OCI-M1 (cell line): Measurements from ENCODE around the gene GABBR2.
"Not testable (repeated sequence)": the region's sequence is repeated elsewhere in the genome, so short reads cannot be mapped to it uniquely, and the experiment has no call there.

ENCODE experiments used
- DNase-seq: peaks from one replicate; lab custom pipeline; 2025; lab: John Stamatoyannopoulos, UW

Gene GABBR2

DNA sequence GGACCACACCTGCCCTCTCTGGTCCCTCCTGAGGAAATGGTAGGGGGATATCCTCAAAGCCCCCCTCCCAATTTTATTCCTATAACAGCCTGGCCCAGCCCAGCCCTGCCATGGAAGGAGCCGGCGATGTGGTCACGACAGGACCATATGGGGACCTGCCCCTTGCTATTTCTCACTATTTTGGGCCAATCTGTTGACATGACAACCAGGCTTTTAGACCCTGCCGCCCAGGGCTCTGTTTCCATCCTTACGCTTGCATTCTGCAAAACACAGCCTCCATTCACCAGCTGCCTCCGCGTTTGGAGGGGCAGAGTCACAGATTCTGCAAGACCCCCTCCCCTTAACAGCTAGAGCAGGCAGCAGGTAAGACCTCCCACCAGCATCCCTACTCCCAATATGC is 112.2 kb downstream of the GABBR2 start:
- DNase-seq, result no peak

DNA sequence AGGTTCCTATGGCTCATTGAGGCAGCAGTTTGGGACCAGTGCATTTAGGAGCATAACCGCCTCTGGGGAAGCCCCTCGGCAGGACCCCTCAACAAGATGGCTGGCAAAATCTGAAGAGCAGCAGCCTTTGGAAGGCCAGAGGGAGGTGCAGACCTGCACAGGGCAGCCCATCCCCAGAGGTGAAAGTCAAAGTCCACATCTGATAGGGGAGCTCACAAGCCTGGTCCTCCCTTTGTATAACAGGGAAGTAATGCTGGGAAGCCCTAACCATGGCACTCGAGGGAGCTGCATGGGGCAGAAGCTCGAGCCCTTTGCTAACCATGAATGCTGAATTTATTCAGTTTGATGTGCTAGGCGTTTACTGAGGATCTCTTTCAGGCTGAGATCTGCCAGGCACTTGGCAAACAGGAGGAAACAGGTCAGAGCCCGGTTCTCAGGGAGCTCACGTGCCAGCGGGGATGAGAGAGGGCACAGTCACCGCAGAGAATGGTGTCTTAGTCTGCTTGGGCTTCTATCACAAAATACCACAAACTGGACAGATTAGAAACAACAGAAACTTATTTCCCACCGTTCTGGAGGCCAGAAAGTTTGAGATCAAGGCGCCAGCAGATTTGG is 114.1 kb downstream of the GABBR2 start:
- DNase-seq, result no peak

DNA sequence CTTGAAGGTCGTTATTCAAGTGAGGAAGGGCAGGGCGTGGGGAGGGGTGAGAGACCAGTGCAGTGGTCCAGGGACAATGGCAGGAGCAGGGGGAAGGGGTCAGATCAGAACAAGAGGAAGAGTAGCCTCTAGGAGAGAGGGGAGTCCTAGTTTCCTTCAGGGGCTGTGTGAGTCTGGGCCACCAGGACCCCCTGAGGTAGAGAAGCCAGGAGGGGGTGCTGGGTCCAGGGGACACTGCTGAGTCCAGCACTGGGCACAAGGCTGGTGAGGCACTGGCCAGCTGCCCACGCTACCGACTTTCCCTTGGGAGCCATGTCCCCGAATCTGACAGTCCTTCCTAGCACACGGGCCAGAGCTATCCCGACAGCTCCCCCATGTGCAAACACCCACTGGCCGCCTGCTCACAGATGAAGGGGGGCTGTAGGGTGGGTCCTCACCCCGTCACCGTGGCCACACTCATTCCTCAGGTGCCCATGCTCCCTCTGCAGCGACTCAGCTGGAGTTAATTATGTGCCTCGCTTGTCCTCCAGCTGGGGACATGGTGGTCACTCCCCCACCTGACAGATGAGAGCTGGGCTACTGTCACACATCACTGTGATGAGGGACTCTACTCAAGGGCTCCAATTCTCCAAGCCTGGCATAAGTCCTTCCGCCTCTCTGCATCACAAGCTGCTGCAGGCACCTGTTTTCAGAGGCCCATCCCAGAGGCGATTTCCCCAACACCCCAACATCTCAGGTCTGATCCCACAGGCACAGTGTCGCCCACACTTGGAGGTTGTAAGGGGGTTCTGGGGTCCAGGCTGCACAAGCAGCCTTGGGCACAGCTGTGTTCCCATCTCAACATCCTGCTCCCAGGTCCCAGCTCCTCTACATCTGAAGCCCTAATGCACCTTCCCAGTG is 115.1 kb downstream of the GABBR2 start:
- no peak for DNase-seq

DNA sequence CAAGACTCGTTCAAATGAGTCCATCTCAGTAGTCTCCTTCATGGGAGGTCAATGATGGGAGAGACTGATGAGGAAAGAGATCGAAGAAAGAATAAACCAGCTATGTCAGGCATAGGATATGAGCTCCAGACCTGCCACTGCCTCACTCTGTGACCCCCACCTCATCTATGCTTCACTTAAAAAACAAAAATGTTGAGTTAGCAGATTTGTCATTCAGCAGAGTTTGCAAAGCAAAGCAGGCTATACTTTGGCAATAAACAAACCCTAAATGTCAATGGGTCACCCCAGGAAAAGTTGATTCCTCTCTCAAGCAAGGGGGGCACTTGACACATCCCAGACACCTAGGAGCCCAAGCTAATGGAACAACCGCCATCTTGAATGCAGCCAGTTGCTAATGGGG is 117.0 kb downstream of the GABBR2 start:
- no peak for DNase-seq

DNA sequence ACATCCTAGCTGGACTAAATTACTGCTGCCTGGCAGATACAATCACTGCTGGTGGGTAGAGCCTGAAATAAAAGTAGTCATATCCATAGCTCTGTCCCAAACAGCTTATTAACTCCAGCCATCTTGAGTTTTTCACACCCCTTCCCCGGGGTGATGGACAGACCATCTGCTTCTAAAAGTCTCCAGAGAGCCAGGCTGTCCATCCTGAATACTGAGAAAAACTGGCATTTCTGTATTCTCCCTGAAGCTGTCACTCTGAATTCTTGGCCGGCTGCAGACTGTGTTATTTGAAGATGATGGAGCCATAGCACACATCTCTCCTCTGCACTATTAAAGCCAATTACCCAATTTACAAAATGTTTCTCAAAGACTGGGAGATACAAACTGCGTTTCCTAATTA is 118.6 kb downstream of the GABBR2 start:
- DNase-seq, result no peak

DNA sequence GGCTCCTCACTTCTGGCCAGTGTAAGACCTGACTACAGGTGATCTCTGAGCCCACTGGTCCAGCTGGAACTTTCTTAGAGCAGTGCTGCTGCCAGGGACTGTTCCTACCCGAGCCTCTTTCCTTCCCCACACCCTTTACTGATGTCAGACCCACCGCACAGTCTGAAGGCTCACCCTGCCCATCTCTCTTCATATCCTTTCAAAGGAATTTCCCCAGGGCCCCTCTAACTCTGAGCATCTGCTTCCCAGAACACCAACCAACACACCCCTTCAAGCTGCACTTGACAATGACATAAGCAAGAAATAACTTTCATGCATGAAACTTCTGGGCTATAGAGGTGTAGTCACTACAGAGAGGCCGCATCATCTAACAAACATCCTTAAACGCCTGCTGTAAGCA is 119.6 kb downstream of the GABBR2 start:
- no peak for DNase-seq

DNA sequence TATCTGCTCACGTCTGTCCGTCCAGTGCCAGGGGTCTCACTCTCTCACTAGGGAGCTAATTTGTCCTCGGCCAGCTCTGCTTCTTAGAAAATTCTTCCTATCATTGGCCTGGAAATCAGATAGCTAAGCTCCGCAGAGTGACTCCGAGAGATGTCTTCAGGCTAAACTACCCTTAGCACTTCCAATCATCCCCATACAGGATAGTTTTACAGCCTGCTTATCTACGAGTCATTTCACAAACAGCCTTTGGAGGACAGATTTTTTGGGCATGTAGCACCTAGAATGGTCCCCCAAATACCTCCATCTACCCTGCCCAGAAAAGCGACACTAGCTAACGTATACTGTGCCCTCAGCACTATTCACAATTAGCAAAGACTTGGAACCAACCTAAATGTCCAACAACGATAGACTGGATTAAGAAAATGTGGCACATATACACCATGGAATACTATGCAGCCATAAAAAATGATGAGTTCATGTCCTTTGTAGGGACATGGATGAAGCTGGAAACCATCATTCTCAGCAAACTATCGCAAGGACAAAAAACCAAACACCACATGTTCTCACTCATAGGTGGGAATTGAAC is 123.8 kb downstream of the GABBR2 start:
- not testable (repeated sequence) for DNase-seq

DNA sequence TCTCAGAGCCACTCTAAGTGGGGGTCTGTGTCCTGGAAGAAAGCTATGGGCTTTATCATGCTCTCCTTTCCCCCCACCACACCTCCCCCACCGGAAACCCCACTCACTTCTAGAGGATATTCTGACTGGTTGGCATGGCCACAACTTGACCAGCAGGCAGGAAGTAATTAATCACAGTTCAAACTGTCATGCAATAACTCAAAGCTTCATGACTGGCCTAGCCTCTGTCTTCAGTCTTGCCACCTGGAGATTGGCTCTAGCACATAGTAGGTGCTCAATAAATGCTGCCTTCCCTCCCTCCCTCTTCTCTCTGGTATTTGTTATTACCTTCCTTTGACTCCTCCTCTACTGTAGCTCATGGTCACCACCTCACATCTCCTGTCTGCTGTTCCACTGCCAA is 124.7 kb downstream of the GABBR2 start:
- no peak for DNase-seq

DNA sequence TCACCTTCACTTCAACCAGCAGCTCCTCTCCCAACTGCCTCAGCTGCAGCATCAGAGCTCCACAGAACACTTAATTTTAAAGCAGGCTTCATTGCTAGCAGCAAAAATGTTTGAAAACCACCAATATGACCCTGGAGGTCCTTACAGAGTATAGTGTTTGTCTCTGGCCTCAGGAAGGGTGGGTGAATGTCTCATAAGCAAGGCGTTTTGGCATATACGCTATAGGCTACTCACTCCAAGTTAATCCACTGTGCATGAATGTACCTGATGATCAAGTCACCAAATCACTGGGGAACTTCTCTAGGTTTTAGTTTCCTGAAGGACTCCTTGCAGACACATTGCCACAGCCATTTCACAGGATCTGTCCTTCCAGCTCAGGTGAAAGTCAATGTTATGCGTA is 125.3 kb downstream of the GABBR2 start:
- DNase-seq, result no peak

DNA sequence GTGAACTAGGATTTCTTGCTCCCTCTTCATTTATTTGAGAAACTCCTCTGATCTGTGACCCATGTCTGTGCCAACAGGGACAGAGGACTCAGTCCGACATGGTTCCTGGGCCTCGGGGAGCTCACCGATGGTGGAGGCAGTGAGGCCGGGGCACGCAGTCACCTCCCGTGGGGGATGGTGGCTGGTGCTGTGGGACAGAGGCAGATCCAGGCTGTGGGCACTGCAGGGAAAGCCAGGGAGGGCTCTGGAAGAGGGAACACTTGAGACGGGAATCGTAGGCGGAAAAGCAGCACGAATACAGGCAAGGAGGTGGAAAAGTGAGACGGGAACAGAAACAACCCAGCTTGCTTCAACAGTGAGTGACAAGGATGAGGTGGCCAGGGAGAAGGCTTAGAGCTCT is 127.8 kb downstream of the GABBR2 start:
- no peak for DNase-seq

DNA sequence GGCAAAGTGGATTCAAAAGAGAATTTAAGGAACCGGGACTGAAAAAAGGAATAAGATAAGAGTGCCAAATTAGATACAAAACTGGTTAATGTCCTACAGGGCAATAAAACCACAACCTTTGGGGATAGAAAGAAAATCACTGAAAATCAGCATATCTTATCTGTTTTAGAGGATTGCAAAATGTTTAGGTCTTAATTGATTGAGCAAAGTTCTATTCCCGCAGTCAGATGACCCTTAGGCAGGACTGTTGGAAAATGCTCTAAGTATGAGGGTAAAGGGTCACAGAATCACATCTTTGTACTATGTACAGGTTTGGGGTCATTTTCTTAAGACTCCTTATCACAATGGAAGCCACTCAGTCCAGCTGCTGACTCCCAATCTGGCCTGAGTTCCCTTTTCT is 129.0 kb downstream of the GABBR2 start:
- no peak for DNase-seq

DNA sequence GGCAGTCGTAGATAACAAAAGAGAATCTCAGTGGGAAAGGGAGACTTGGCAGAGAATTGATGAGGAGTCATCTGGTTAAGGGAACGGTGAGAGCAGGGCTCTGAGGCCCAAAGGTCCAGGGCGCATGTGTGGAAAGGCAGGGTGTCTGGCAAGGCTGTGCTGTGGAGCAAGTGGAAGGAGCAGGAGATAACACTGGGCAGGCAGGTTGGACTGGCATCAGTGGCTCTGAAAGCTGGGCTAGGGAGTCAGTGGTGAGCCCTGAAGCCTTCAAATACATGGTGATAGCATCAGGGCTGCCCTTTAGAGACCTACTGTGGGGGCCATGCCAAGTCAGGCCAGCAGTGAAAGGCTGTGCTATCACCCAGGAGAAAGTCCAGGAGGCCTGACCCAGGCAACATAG is 131.3 kb downstream of the GABBR2 start:
- DNase-seq, result no peak

DNA sequence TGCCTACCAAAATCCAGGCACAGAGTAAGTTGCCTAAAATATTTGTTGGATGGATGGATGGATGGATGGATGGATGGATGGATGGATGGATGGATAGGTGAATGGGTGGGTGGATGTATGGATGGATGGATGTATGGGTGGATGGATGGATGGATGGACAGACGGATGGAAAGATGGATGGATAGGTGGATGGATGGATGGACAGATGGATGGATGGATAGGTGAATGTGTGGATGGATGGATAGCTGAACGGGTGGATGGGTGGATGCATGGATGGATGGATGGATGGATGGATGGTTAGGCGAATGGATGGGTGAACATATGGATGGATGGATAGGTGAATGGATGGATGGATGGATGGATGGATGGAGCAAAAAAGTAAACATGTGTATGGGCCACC is 131.9 kb downstream of the GABBR2 start:
- DNase-seq, result no peak

DNA sequence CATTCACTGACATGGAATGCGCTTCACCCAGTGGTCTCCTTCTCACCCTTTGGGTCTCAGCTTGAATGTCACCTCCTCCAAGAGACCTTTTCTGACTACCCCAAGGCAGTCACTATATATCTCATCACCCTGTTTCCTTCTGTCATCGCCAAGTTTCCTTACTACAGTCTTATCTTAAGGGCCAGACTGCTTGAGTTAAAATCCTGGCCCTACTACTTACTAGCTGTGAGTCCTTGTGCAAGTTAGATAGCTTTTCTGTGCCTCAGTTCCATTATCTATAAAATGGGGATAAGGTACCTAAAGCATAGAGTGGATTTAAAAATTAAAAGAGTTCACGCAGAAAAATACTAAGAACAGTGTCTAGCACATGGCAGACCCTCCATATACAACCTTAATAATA is 132.4 kb downstream of the GABBR2 start:
- peak; percentile 66 for DNase-seq

DNA sequence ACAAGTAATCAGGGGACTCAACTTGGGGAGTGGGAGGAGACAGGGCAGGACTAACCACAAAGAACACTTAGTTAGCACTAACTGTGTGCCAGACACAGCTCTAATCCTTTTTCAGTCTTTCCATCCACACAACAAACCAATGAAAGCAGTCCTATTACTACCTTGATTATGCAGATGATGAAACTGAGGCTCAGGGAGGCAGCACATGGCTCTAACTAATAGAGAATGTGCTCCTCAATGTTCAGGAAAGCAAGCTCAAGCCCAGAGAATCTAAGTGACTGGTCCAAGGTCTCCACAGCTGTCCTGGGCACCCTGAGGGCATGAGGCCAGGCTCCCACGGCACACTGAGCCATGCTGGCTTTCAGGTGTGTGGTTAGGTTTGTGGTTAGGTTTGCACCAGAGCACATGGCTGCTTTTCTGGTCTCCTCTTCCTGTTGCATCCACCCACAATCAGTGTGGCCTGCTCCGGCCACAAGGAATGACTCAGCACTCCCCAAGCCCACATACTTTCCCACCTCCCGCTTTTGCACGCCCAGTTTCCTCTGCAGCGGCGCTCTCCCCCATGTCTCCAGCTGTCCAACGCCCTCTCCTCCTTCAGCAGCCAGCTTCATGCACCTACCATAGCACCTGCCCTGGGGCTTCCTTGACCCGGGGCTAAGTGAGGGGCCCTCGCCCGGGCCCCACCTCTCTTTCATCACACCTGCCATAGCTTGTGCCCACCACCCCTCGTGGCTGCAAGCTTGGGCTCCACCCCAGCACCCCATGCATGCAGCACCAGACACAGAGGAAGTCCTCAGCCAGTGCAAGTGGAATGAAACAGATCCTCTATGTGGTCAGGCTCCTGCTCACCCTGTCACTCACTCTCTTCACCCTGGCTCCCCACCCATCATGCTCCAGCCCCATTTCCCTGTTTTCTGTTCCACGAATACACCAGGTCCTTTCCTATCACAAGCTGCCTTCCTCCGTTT is 133.1 kb downstream of the GABBR2 start:
- DNase-seq, result peak; percentile 87

DNA sequence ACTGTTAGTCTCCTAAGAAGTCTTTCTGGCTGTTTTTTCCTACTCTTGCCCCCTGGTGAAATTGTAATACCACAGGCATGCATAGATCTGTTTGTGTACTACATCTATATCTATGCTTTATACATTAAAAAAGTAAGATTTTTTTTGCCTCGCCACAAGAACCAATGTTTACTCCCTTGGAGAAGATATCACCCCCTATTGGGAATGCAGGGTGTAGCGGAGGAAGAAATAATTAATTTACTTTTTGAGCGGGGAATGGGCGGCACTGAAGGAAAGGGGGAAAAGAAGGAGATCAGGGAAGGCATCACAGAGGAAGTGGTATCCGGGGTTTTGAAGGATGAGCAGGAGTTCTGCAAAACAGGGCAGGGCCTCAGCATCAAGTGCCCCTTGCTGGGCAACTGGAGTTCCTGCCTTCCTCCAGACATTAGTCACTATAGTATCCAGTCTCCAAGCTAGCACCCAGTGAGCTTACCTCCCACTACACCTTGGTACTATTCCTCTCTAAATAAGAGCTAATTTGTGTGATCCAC is 134.9 kb downstream of the GABBR2 start:
- no peak for DNase-seq

DNA sequence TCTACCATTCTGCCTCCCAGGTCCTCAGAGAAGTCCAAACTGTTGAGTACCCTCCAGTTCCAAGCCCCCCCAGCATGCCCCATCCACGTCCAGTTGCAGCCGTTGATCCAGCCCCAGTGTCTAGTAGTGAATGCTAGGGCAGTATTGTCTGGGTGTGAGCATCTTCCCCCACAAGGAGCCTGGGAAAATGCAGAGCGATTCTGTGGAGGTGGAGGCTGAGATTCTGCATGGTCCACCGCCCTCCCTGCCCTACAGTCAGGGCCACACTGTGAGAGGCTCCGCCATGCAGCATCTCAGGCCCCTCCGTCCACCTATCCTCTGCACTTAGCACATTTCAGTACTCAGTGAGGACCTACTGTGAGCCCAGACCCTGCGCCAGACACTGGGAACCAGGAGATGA is 135.9 kb downstream of the GABBR2 start:
- no peak for DNase-seq

DNA sequence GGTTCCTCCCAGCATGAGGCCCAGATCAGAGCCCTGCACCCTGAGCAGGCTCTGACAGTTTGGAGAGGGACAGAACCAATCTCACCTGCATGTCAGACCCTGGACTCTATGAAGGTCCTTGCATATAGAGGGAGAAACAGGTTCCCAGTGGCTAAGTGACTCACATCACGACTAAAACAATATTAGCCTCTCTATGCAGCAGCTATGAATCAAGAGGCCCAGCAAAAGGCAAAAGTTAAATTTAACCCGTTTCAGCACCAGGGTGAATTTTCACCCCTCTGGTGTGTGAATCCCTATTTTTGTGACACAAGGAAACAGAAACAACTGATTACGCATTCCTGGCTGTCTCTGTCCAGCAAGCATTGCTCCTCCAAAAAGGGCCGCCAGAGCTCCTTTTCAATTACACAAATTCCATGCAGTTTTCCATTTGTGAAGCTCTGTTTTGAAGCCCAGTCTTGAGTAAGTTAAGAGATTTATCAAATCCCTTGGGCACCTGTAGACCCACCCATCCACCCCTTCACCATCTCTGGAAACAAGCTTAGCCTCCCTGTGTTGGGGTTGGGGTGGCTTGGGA is 136.6 kb downstream of the GABBR2 start:
- DNase-seq, result no peak

DNA sequence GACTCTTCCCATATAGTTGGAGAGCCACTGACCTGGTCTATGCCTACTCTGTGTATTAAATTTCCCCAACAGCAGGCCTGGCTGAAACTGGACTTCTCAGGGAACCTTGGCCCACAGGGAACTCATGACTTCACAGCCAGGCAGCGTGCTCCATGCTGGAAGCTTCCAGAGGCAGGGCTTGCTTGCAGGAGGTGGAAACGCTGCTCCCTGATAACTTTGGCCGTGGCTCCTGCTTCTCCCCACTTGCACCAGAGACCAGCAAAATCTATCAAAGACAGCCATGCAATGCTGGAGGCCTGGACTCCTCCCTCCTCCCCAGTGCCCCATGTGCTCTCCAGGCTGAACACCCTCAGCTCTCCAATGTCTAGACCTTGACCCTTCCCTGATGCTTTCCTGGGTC is 137.1 kb downstream of the GABBR2 start:
- no peak for DNase-seq

DNA sequence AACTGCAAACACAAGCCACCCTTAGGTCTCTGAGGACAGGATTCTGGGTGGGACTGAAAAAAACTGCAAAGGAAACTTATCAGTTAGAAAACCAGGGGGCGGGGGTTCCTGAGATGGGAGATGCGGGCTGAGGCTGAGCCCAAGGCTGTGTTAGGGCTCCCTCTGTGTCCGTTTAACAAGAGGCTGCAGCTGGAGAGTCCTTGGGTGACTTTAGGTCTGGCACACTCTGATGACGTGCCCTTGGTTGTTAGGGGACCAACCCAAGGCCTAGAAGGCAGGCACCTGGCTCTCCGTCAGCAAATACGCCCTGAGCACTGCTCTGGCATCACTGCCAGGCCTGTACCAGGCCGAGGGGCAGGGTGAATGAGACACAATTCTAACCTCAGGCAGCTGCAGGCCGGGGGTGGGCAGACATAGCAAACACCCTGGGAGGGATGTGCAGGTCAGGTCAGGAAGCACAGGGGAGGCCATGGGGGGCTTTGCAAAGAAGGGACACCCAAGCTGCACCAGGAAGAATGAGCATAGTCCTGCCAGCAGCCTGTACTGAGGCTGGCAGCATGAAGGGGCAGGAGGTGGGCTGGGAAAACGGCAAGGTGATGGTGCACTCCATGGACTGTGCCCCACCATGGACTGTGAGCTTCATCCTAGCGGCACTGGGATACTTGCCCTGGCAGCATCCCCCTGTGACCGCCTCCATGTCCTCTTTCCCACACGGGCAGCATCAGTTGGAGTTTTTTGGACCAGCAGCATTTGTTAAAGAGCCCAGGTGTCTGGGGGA is 137.9 kb downstream of the GABBR2 start:
- peak; percentile 6 for DNase-seq

DNA sequence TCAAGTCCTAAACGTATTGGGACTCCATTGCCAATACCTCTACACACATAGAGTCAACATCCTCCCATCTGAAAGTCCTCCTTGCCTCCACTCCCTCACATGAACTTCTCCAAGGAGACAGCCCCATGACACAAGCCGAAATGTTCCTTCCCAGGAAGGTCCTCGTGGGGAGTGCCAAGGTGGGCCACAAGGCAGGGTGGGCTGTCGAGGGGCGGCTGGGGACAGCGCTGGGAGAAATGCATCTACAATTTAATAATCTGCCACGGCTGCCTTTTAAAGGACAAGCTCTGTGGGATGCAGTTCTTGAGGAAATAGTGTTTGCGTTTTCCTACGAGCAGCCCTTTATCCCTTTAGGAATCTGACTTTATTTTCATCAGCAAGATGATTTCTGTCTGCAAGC is 138.7 kb downstream of the GABBR2 start:
- no peak for DNase-seq
